SK-N-SH (cell line): ENCODE results near the gene ODF2L.

Experiments
- CTCF ChIP-seq: fragments of 200-600 bp; sonication (generic); IDR thresholded peaks from 2 replicates; pipeline ENCODE4 v1.6.1; 2017; ENCODE audit warnings: antibody characterized with exemption, mild to moderate bottlenecking, moderate library complexity
- EP300 ChIP-seq, 2 experiments: IDR thresholded peaks; 2 replicates each; pipeline versions ENCODE4 v1.4.0 to v1.6.1; 2012; ENCODE audit warnings: borderline replicate concordance in 1 of 2, low read depth in 1 of 2, low read length in 1 of 2
- GATA2 ChIP-seq: sonication (generic); formaldehyde crosslinking; IDR thresholded peaks from 2 replicates; pipeline ENCODE4 v1.5.0; 2020; ENCODE audit warnings: mild to moderate bottlenecking, missing genetic modification reagents
- RCOR1 ChIP-seq: fragments of 150-350 bp; IDR thresholded peaks from 2 replicates; pipeline ENCODE4 v1.6.1; 2017; ENCODE audit warnings: antibody characterized with exemption, low read length
- REST ChIP-seq: IDR thresholded peaks from 2 replicates; pipeline ENCODE4 v1.6.1; 2012; ENCODE audit warnings: mild to moderate bottlenecking, low read depth, low read length, moderate library complexity
- YY1 ChIP-seq: IDR thresholded peaks from 2 replicates; pipeline ENCODE4 v1.4.0; 2012; ENCODE audit warnings: low read depth, mild to moderate bottlenecking

- TF ChIP-seq EP300 (IDR thresholded peaks at IDR 0.05; ENCODE audit: borderline replicate concordance in 1 of 2, low read depth in 1 of 2, low read length in 1 of 2) (no peak), REST (no peak), CTCF (no peak), YY1 (no peak), RCOR1 (no peak), GATA2 (CRISPR knock-in tag) (no peak)
These were observed 7.3 kb downstream of the ODF2L start for GRCh38 chr1:86388777-86389176.
